ENCODE results near the gene CDHR1.
A peak's percentile ranks its signal among the peaks of the same experiment; 100 is the strongest.
"Not testable (repeated sequence)": the region's sequence is repeated elsewhere in the genome, so short reads cannot be mapped to it uniquely, and the experiment has no call there.

CDHR1 gene

GRCh38 chr10:84194424-84195043 is at the start of gene CDHR1:
CDHR1 (plus strand) TSS chr10:84194537; CDS start chr10:84194761, 224 bp downstream.
- peak; percentile 7 for DNase-seq

- no peak for DNase-seq
These were observed 47.0 kb upstream of the CDHR1 start for GRCh38 chr10:84147347-84147746.

GRCh38 chr10:84148006-84148597 is 46.2 kb upstream of the CDHR1 start:
- not testable (repeated sequence) for DNase-seq

- no peak for DNase-seq
These were observed 44.5 kb upstream of the CDHR1 start for GRCh38 chr10:84149854-84150253.

- DNase-seq = no peak
These were observed 41.6 kb upstream of the CDHR1 start for GRCh38 chr10:84152769-84153168.

GRCh38 chr10:84155521-84155920 is 38.8 kb upstream of the CDHR1 start:
- no peak for DNase-seq

GRCh38 chr10:84156009-84156408 is 38.3 kb upstream of the CDHR1 start:
- no peak for DNase-seq

GRCh38 chr10:84156768-84157167 is 37.6 kb upstream of the CDHR1 start:
- no peak for DNase-seq

GRCh38 chr10:84158061-84158460 is 36.3 kb upstream of the CDHR1 start:
- no peak for DNase-seq

GRCh38 chr10:84158550-84158949 is 35.8 kb upstream of the CDHR1 start:
- DNase-seq = no peak

- no peak for DNase-seq
These were observed 35.2 kb upstream of the CDHR1 start for GRCh38 chr10:84159076-84159685.

GRCh38 chr10:84160663-84161362 is 33.5 kb upstream of the CDHR1 start:
- DNase-seq = no peak

GRCh38 chr10:84163996-84164395 is 30.3 kb upstream of the CDHR1 start:
- no peak for DNase-seq

GRCh38 chr10:84164442-84164841 is 29.9 kb upstream of the CDHR1 start:
- DNase-seq = no peak

- no peak for DNase-seq
These were observed 27.6 kb upstream of the CDHR1 start for GRCh38 chr10:84166620-84167288.

GRCh38 chr10:84167289-84167653 is 27.1 kb upstream of the CDHR1 start:
- not testable (repeated sequence) for DNase-seq

- DNase-seq = not testable (repeated sequence)
These were observed 26.0 kb upstream of the CDHR1 start for GRCh38 chr10:84168382-84168781.

- DNase-seq = not testable (repeated sequence)
These were observed 23.1 kb upstream of the CDHR1 start for GRCh38 chr10:84171237-84171636.

GRCh38 chr10:84171700-84172466 is 22.5 kb upstream of the CDHR1 start:
- not testable (repeated sequence) for DNase-seq

GRCh38 chr10:84172467-84173356 is 21.6 kb upstream of the CDHR1 start:
- no peak for DNase-seq

GRCh38 chr10:84173501-84173929 is 20.8 kb upstream of the CDHR1 start, which contains the start of gene GPR15LG:
GPR15LG (plus strand) TSS chr10:84173801; CDS start chr10:84173852, 51 bp downstream.
- DNase-seq = no peak
